ENCODE measurements around the gene SLC35E3.

GRCh38 chr12:68745904-68746571, at the start of gene SLC35E3:
- TF ChIP-seq CTCF (IDR thresholded peaks at IDR 0.05): no peak
- TF ChIP-seq POLR2A (IDR thresholded peaks at IDR 0.05): no peak

All from testis (tissue), 2 donors.